AG09319 (cell line): ENCODE data around the gene PARP1.
"Not testable (repeated sequence)": the region's sequence is repeated elsewhere in the genome, so short reads cannot be mapped to it uniquely, and the experiment has no call there.

Source experiments
- DNase-seq: peaks from one replicate; pipeline ENCODE4 v3.0.0-alpha.2; 2010; ENCODE audit warnings: low read depth; ENCODE audit errors: extremely low read depth
- TF ChIP-seq, protein P1 (sequence below): IDR thresholded peaks from 2 replicates; pipeline ENCODE4 v1.5.1; 2011; ENCODE audit warnings: low read depth, mild to moderate bottlenecking, inconsistent platforms, low read length, moderate library complexity

Gene PARP1

DNA sequence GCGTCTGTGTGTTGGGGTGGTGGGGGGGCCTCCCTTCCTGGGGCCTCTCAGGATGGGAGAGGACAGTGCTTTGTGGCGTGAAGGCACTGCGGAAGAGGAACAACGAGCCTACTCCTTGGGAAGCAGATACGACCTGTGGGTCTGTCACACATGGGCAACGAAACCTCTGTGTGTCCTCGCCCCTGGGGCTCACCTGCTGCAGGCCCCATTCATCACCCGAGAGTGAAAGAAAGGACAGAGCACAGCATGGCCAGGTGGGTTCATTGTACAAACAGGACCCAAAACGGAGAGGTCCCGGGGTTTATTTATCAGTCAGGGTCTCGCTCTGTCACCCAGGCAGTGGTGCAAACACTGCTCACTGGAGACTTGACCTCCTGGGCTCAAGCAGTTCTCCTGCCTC is 58.8 kb downstream of the PARP1 start:
- DNase-seq, result no peak
- TF ChIP-seq, protein P1, sequence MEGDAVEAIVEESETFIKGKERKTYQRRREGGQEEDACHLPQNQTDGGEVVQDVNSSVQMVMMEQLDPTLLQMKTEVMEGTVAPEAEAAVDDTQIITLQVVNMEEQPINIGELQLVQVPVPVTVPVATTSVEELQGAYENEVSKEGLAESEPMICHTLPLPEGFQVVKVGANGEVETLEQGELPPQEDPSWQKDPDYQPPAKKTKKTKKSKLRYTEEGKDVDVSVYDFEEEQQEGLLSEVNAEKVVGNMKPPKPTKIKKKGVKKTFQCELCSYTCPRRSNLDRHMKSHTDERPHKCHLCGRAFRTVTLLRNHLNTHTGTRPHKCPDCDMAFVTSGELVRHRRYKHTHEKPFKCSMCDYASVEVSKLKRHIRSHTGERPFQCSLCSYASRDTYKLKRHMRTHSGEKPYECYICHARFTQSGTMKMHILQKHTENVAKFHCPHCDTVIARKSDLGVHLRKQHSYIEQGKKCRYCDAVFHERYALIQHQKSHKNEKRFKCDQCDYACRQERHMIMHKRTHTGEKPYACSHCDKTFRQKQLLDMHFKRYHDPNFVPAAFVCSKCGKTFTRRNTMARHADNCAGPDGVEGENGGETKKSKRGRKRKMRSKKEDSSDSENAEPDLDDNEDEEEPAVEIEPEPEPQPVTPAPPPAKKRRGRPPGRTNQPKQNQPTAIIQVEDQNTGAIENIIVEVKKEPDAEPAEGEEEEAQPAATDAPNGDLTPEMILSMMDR, result no peak

DNA sequence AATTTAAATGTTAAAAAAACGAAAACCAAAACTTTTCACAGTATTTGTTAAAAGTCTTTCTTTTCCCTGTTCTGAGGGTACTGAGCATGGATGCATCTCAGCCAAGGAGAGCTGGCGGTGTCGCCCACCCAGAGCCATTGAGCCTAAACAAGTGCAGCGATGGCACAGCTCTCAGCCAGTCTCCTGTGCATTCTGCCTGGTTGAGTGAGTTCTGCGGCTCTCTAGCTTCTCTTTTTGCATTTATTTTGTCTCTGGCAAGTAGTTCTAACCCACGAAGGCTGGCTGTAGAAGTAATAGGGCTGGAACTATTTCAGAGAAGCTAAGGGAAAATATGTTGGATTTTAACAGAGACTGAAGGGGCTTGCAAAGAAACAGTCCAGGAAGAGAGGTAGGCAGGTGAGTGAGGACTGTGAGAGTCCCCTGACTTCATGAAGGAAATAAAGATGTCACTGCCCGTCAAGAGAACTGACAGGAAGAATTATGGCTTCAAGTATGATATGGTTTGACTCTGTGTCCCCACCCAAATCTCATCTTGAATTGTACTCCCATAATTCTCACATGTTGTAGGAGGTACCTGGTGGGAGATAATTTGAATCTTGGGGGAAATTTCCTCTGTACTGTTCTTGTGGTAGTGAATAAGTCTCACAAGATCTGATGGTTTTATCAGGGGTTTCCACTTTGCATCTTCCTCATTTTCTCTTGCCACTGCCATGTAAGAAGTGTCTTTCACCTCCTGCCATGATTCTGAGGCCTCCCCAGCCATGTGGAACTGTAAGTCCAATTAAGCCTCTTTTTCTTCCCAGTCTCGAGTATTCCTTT is 63.2 kb downstream of the PARP1 start:
- TF ChIP-seq, protein P1, result no peak
- DNase-seq, result no peak

DNA sequence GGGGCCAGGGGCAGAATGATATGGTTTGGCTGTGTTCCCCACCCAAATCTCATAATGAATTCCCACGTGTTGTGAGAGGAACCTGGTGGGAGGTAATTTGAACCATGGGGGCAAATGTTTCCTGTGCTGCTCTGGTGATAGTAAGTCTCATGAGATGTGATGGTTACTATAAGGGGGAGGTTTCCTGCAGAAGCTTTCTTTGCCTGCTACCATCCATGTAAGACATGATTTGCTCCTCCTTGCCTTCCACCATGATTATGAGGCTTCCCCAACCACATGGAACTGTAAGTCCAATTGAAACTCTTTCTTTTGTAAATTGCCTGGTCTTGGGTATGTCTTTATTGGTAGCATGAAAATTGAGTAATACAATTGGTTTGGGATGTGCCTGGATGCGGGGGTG is 65.2 kb downstream of the PARP1 start:
- DNase-seq, result no peak
- TF ChIP-seq, protein P1, result no peak

DNA sequence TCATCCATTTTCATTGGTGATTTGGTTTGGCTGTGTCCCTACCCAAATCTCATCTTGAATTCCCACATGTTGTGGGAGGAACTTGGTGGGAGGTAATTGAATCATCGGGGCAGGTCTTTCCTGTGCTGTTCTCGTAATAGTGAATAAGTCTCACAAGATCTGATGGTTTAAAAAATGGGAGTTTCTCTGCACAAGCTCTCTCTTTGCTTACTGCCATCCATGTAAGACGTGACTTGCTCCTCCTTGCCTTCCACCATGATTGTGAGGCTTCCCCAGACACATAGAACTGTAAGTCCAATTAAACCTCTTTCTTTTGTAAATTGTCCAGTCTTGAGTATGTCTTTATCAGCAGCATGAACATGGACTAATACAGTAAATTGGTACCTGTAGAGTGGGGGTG is 67.8 kb downstream of the PARP1 start:
- DNase-seq, result not testable (repeated sequence)

DNA sequence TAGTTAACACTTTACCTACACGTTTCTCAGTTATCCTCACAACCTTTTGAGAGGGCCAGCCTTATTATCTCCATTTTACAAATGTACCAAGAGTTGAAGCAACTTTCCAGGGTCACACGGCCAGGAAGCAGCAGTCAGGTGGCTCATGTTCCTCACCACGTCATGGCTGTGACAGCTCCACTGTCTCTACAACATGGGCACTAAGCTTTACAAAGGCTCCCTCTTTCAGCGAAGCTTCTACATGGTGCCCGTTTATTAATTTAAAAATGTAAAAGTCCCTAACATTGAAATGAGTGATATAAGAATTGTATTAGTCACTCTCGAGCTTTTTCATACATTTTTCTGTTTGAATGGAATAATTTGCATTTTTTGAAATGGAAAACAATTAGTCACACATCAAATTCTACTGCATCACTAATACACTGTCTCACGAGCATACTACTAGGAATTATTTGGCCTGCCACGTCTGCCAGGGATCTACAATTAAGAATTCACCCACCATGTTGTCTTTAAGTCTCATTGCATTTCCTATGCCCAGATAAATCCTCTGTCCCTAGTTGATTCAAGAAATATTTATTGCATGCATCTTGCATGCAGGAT is 70.5 kb downstream of the PARP1 start:
- no peak for DNase-seq
- TF ChIP-seq, protein P1, result no peak

DNA sequence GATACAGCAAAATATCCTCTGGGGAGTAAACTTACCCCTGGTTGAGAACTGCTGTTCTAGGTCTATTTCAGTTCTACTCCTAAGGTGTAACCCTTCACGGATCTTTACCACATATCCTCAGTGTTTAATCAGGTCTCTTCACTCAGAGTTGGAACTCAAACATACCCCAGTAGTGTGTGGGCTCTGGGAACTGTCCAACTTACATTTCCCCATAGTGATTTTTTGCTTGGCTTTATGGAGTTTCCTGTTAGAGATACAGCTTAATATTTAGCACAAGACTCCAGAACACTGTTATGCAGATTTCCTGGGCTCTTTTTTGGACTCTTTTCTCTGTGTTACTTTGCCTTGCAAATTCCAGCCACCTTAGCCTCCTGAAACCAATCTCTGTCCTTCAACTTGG is 72.2 kb downstream of the PARP1 start:
- DNase-seq, result no peak
- TF ChIP-seq, protein P1, result no peak

DNA sequence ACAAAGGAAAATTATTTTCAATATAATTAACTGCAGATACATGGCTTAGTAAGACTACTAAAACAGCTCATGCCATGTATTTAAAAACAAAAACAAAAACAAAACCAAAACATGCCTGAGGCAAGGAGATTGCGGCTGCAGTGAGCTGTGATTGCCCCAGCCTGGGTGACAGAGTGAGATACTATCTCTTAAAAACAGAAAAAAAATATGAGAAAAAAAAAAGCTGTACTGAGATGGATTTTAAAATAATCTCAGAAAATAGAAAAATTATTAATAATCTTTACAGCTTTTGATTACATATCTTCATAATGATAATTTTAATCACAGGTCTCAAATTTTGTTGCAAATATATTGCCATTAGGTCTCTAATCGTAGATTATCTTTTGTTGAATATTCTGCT is 74.9 kb downstream of the PARP1 start:
- TF ChIP-seq, protein P1, result no peak
- no peak for DNase-seq

DNA sequence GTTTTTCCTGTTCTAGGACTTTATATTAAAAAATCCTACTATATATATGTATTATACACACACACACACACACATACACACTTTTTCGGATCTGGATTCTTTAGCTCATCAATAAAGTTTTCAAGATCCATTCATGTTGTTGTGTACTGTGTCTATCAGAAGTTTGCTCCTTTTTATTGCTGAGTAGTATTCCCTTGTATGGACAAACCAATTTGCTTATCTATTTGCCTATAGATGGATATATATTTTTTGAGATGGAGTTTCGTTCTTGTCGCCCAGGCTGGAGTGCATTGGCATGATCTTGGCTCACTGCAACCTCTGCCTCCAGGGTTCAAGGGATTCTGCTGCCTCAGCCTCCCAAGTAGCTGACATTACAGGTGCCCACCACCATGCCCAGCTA is 78.7 kb downstream of the PARP1 start:
- TF ChIP-seq, protein P1, result no peak
- no peak for DNase-seq
